Thyroid gland (tissue), 4 donors: Measurements from ENCODE around the gene CAPN5. TPM values are rescaled to one million over a fixed set of nuclear protein-coding genes. Genes with fewer than 3 reads are reported as not detected.

Experiments
- DNase-seq, 2 donors: peaks; one replicate each; pipeline ENCODE4 v3.0.0-alpha.2; 2019
- H3K27ac ChIP-seq, 3 donors: fragments of 200-600 bp; sonication (generic); 1 replicate in 2 of 3; 2 replicates in 1 of 3; pipeline ENCODE4 v1.5.1; 2016 to 2019; ENCODE audit warnings: mild to moderate bottlenecking in 1 of 3, moderate library complexity in 1 of 3
- H3K27me3 ChIP-seq: fragments of 200-600 bp; sonication (generic); one replicate; pipeline ENCODE4 v1.5.1; 2019
- H3K36me3 ChIP-seq, 2 donors: fragments of 200-600 bp; sonication (generic); one replicate each; pipeline ENCODE4 v1.5.1; 2016 to 2019
- H3K4me1 ChIP-seq, 2 donors: fragments of 200-600 bp; sonication (generic); one replicate each; pipeline ENCODE4 v1.5.1; 2017 to 2019
- H3K4me3 ChIP-seq, 3 donors: fragments of 200-600 bp; sonication (generic); replicated peaks in 1 of 3; 1 replicate in 2 of 3; 2 replicates in 1 of 3; pipeline ENCODE4 v1.5.1; 2016; ENCODE audit warnings: mild to moderate bottlenecking in 1 of 3
- H3K9me3 ChIP-seq: fragments of 200-600 bp; sonication (generic); one replicate; pipeline ENCODE4 v1.5.1; 2017
- CTCF ChIP-seq, 6 experiments: fragments of 200-600 bp in 3 of 6; fragments of 450-650 bp in 3 of 6; sonication (generic) in 3 of 6; IDR thresholded peaks; one replicate each; pipeline ENCODE4 v1.5.1; 2016 to 2019; ENCODE audit warnings: antibody characterized with exemption in 6 of 6, mild to moderate bottlenecking in 2 of 6, inconsistent platforms in 1 of 6, moderate library complexity in 1 of 6
- POLR2A ChIP-seq, 2 donors: fragments of 450-650 bp; IDR thresholded peaks; one replicate each; pipeline ENCODE4 v1.6.1; 2017; ENCODE audit warnings: antibody characterized with exemption in 2 of 2, mild to moderate bottlenecking in 2 of 2, moderate library complexity in 1 of 2
- WGBS, 2 donors: methylation state at CpG; one replicate each; pipeline ENCODE4 v1.1.5; 2017; 5-methylcytosine and 5-hydroxymethylcytosine counted together
- intact Hi-C: fragments of 100-400 bp; cut with DNase I; formaldehyde crosslinking; loops from one replicate; pipeline ENCODE4 v1.15.1; 2023
- total RNA-seq, 4 donors: library from RNA; depleted of rRNA; stranded (reverse); fragments of >200 nt; gene quantifications; one replicate each; pipeline ENCODE4 v1.2.3, GENCODE V29; 2016

CAPN5 gene
- total RNA-seq, 4 donors from 2014 or later = 3.0 to 5.6 (median 4.1) TPM

- TF ChIP-seq POLR2A (IDR thresholded peaks at IDR 0.05) (no peak), CTCF (IDR thresholded peaks at IDR 0.05) (no peak)
- Histone ChIP-seq H3K27me3 (peaks cover 3% of the 10 kb centered on the region), H3K36me3 (no peaks in the 10 kb centered on the region), H3K27ac (no peak overlapping the region), H3K9me3 (no peaks in the 10 kb centered on the region), H3K4me1 (peaks cover 0 to 2% of the 10 kb centered on the region in 2 donors), H3K4me3 (no peak overlapping the region)
- WGBS, 2 donors = 78 to 80% methylated on average over 8 of the region's 8 CpGs
- intact Hi-C loops = no loop called here
- no peak for DNase-seq
Observed at GRCh38 chr11:77136074-77136473, 69.3 kb downstream of the CAPN5 start.

- no peak overlapping the region for H3K4me3 ChIP-seq
- no peak overlapping the region for H3K27ac ChIP-seq
- H3K4me1 ChIP-seq = no peaks in the 10 kb centered on the region
- WGBS, 2 donors = 73 to 80% methylated on average over 12 of the region's 12 CpGs
- no peaks in the 10 kb centered on the region for H3K36me3 ChIP-seq
- H3K9me3 ChIP-seq = no peaks in the 10 kb centered on the region
- no peak for DNase-seq
- TF ChIP-seq CTCF (IDR thresholded peaks at IDR 0.05) (no peak), POLR2A (IDR thresholded peaks at IDR 0.05) (no peak)
- intact Hi-C loops = no loop called here
- H3K27me3 ChIP-seq = peaks cover 3% of the 10 kb centered on the region
Observed at GRCh38 chr11:77136784-77137420, 70.1 kb downstream of the CAPN5 start.

GRCh38 chr11:77137421-77137820, 70.7 kb downstream of the CAPN5 start:
- Histone ChIP-seq H3K4me1 (no peaks in the 10 kb centered on the region), H3K9me3 (no peaks in the 10 kb centered on the region), H3K27ac (no peak overlapping the region), H3K27me3 (peaks cover 3% of the 10 kb centered on the region), H3K36me3 (no peaks in the 10 kb centered on the region), H3K4me3 (no peak overlapping the region)
- TF ChIP-seq CTCF (IDR thresholded peaks at IDR 0.05) (no peak), POLR2A (IDR thresholded peaks at IDR 0.05) (no peak)
- whole genome bisulfite sequencing, 2 donors = 65 to 85% methylated on average over 10 to 11 of the region's 11 CpGs
- intact Hi-C loops = no loop called here
- DNase-seq = no peak

GRCh38 chr11:77138106-77138649, 71.4 kb downstream of the CAPN5 start:
- DNase-seq = no peak
- Histone ChIP-seq H3K36me3 (no peaks in the 10 kb centered on the region), H3K4me3 (no peak overlapping the region), H3K27ac (no peak overlapping the region), H3K4me1 (no peaks in the 10 kb centered on the region), H3K27me3 (peaks cover 3% of the 10 kb centered on the region), H3K9me3 (no peaks in the 10 kb centered on the region)
- TF ChIP-seq POLR2A (IDR thresholded peaks at IDR 0.05) = no peak
- TF ChIP-seq CTCF (IDR thresholded peaks at IDR 0.05) = no peak
- no CpG with 5 or more reads among the region's 55 CpGs for WGBS, 2 donors
- intact Hi-C loops = no loop called here

GRCh38 chr11:77139201-77139600, 72.4 kb downstream of the CAPN5 start:
- Histone ChIP-seq H3K9me3 (no peaks in the 10 kb centered on the region), H3K36me3 (no peaks in the 10 kb centered on the region), H3K27ac (no peak overlapping the region), H3K4me3 (no peak overlapping the region), H3K27me3 (peaks cover 3% of the 10 kb centered on the region), H3K4me1 (no peaks in the 10 kb centered on the region)
- DNase-seq = no peak
- TF ChIP-seq POLR2A (IDR thresholded peaks at IDR 0.05) (no peak), CTCF (IDR thresholded peaks at IDR 0.05) (no peak)
- WGBS, 2 donors = 96 to 99% methylated on average over 7 to 8 of the region's 8 CpGs
- intact Hi-C loops = no loop called here
